ENCODE results near the gene TMEM221. TPM values are rescaled to one million over a fixed set of nuclear protein-coding genes. Genes with fewer than 3 reads are reported as not detected.

TMEM221 gene
- total RNA-seq, 1 experiment from 2014 or later, result not detected

- DNase-seq (ENCODE audit: low read depth), result peak; percentile 93
These were observed 42.2 kb downstream of the TMEM221 start for GRCh38 chr19:17406046-17406886.

- peak; percentile 94 for DNase-seq (ENCODE audit: low read depth)
These were observed 43.0 kb downstream of the TMEM221 start, which contains the start of gene BST2 for GRCh38 chr19:17405250-17406045. TSS of gene BST2 (minus strand) at chr19:17405630. CDS start at chr19:17405575, 55 bp downstream.

GRCh38 chr19:17404621-17405249 lies 43.7 kb downstream of the TMEM221 start:
- DNase-seq (ENCODE audit: low read depth), result no peak

- DNase-seq (ENCODE audit: low read depth), result no peak
These were observed 44.5 kb downstream of the TMEM221 start for GRCh38 chr19:17404015-17404414.

GRCh38 chr19:17402982-17403855 lies 45.2 kb downstream of the TMEM221 start:
- no peak for DNase-seq (ENCODE audit: low read depth)

- no peak for DNase-seq (ENCODE audit: low read depth)
These were observed 46.8 kb downstream of the TMEM221 start for GRCh38 chr19:17401628-17402027.

GRCh38 chr19:17398902-17399527 lies 49.5 kb downstream of the TMEM221 start:
- DNase-seq (ENCODE audit: low read depth), result no peak

GRCh38 chr19:17394891-17395415 lies 53.5 kb downstream of the TMEM221 start:
- DNase-seq (ENCODE audit: low read depth), result peak; percentile 60

GRCh38 chr19:17393914-17394313 lies 54.6 kb downstream of the TMEM221 start, which contains the start of gene CCDC194:
TSS of gene CCDC194 (minus strand) at chr19:17394196. CDS start at chr19:17394158, 38 bp downstream.
- no peak for DNase-seq (ENCODE audit: low read depth)

GRCh38 chr19:17393002-17393401 lies 55.5 kb downstream of the TMEM221 start:
- peak; percentile 71 for DNase-seq (ENCODE audit: low read depth)

GRCh38 chr19:17391371-17392151 lies 56.9 kb downstream of the TMEM221 start:
- DNase-seq (ENCODE audit: low read depth), result no peak

GRCh38 chr19:17390665-17391370 lies 57.6 kb downstream of the TMEM221 start:
- DNase-seq (ENCODE audit: low read depth), result peak; percentile 93

GRCh38 chr19:17389957-17390664 lies 58.4 kb downstream of the TMEM221 start:
- no peak for DNase-seq (ENCODE audit: low read depth)

GRCh38 chr19:17389288-17389687 lies 59.2 kb downstream of the TMEM221 start:
- DNase-seq (ENCODE audit: low read depth), result no peak

GRCh38 chr19:17385878-17386611 lies 62.4 kb downstream of the TMEM221 start:
- peak; percentile 61 for DNase-seq (ENCODE audit: low read depth)

All from RPMI7951 (cell line).